ENCODE measurements around the gene PI4KB.
"Not testable (repeated sequence)": the region's sequence is repeated elsewhere in the genome, so short reads cannot be mapped to it uniquely, and the experiment has no call there.

- TF ChIP-seq, protein P1, sequence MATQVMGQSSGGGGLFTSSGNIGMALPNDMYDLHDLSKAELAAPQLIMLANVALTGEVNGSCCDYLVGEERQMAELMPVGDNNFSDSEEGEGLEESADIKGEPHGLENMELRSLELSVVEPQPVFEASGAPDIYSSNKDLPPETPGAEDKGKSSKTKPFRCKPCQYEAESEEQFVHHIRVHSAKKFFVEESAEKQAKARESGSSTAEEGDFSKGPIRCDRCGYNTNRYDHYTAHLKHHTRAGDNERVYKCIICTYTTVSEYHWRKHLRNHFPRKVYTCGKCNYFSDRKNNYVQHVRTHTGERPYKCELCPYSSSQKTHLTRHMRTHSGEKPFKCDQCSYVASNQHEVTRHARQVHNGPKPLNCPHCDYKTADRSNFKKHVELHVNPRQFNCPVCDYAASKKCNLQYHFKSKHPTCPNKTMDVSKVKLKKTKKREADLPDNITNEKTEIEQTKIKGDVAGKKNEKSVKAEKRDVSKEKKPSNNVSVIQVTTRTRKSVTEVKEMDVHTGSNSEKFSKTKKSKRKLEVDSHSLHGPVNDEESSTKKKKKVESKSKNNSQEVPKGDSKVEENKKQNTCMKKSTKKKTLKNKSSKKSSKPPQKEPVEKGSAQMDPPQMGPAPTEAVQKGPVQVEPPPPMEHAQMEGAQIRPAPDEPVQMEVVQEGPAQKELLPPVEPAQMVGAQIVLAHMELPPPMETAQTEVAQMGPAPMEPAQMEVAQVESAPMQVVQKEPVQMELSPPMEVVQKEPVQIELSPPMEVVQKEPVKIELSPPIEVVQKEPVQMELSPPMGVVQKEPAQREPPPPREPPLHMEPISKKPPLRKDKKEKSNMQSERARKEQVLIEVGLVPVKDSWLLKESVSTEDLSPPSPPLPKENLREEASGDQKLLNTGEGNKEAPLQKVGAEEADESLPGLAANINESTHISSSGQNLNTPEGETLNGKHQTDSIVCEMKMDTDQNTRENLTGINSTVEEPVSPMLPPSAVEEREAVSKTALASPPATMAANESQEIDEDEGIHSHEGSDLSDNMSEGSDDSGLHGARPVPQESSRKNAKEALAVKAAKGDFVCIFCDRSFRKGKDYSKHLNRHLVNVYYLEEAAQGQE (IDR thresholded peaks at IDR 0.05): not testable (repeated sequence)
- not testable (repeated sequence) for TF ChIP-seq CTCF (IDR thresholded peaks at IDR 0.05; ENCODE audit: low read depth, low read length, missing input control); JUND (IDR thresholded peaks at IDR 0.05); SP1 (IDR thresholded peaks at IDR 0.05); TAF1 (conservative IDR thresholded peaks at IDR 0.05); GABPA (IDR thresholded peaks at IDR 0.05 in 1 of 2, conservative IDR thresholded peaks at IDR 0.05 in 1 of 2); RXRA (IDR thresholded peaks at IDR 0.05)
- TF ChIP-seq, protein P2, sequence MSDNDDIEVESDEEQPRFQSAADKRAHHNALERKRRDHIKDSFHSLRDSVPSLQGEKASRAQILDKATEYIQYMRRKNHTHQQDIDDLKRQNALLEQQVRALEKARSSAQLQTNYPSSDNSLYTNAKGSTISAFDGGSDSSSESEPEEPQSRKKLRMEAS (IDR thresholded peaks at IDR 0.05): not testable (repeated sequence)
Observed at GRCh38 chr1:151350323-151350722, 23.1 kb upstream of the PI4KB start.
